Measurements from ENCODE around the gene BZW2.

BZW2 gene

GRCh38 chr7:16645593-16646471, at the start of gene BZW2, which contains the start of gene ANKMY2:
Gene BZW2 (plus strand): TSS chr7:16646181. CDS start chr7:16665444, 19,263 bp downstream.
Gene ANKMY2 (minus strand): TSS chr7:16645754. CDS start chr7:16645573, 181 bp downstream.
- DNase-seq (ENCODE audit: low read depth in 2 of 2) = peak; percentile 80 to 88

- no peak for DNase-seq (ENCODE audit: low read depth in 2 of 2)
These were observed 48.0 kb upstream of the BZW2 start for GRCh38 chr7:16598015-16598414.

- no peak for DNase-seq (ENCODE audit: low read depth in 2 of 2)
These were observed 46.1 kb upstream of the BZW2 start for GRCh38 chr7:16599860-16600259.

GRCh38 chr7:16603633-16604032, 42.3 kb upstream of the BZW2 start:
- no peak for DNase-seq (ENCODE audit: low read depth in 2 of 2)

DNA sequence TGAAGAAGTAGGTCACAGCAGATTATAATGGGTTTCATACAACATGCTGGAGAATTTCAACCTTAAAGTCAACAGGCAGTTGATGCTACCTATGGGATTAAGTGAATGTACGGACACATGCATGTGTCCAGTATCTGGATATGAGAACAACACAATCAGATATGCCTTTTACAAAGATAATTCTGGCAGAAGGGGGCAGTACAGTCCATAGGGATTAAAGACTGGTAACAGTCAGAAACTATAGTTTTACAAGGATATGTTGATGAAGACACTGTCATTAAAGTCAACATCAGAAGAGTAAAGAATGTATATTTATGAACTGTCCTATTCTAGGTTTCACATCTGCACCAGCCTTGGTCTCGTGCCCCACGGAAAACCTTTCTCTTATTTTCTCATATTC, 41.9 kb upstream of the BZW2 start:
- DNase-seq (ENCODE audit: low read depth in 2 of 2) = no peak

- DNase-seq (ENCODE audit: low read depth in 2 of 2) = no peak
These were observed 39.3 kb upstream of the BZW2 start for GRCh38 chr7:16606704-16607103.

- DNase-seq (ENCODE audit: low read depth in 2 of 2) = no peak
These were observed 36.0 kb upstream of the BZW2 start for GRCh38 chr7:16609842-16610450.

DNA sequence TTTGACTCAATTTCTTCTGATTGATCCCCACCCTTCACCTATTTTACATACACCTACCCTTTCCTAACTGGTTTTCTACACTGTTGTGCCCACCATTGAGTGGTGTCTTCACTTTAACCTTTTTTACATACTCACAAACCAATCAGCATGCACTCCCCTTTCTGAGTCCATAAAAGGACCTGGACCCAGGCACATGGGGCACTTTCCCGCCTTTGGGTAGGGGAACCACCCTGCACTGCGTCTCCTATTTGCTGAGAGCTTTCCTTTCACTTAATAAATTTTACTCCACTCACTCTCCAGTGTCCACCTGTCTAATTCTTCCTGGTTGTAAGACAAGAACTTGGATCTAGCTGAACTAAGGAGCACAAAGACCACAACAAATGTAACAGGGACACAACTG, 34.3 kb upstream of the BZW2 start:
- no peak for DNase-seq (ENCODE audit: low read depth in 2 of 2)

- no peak for DNase-seq (ENCODE audit: low read depth in 2 of 2)
These were observed 30.8 kb upstream of the BZW2 start for GRCh38 chr7:16615228-16615627.

DNA sequence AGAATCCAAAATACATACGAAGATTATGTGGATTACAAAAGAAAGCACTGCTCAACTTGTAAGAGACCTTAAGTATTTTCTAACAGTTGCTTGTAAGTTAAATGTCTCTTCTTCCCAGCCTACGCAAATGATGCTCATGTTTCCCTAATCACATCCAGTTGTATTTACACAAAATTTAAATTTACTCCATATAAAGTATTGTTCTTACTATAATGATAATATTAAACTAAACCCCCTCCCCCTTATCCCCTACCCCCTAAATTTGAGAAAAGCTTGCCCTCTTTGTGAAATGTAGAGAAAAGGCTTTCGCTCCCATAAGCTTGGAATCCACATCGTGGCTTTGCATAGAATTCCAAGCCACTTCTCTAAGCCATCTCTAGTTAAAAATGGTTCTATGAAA, 29.9 kb upstream of the BZW2 start:
- no peak for DNase-seq (ENCODE audit: low read depth in 2 of 2)

GRCh38 chr7:16616542-16616941, 29.4 kb upstream of the BZW2 start:
- no peak for DNase-seq (ENCODE audit: low read depth in 2 of 2)

DNA sequence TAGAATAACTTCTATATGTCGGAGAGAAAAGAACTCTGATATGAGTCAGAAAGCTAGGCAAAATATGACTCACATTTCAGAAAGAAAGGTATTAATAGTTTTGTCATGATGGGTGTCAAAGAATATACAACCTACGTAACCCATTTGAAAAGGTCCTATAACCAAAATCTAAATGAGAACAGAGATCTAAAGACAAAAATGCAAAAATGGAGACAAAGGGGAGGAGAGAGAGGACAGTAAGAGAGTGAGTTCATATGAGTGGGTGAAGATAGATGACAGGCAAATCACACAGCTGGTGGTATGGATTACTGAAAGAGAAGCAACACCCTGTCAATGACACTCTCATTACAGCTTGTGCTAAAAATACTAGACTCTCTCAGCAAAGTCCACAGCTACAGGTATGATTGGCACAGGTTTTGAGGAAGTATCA, 26.0 kb upstream of the BZW2 start:
- no peak for DNase-seq (ENCODE audit: low read depth in 2 of 2)

GRCh38 chr7:16626388-16626787, 19.6 kb upstream of the BZW2 start:
- DNase-seq (ENCODE audit: low read depth in 2 of 2) = no peak

DNA sequence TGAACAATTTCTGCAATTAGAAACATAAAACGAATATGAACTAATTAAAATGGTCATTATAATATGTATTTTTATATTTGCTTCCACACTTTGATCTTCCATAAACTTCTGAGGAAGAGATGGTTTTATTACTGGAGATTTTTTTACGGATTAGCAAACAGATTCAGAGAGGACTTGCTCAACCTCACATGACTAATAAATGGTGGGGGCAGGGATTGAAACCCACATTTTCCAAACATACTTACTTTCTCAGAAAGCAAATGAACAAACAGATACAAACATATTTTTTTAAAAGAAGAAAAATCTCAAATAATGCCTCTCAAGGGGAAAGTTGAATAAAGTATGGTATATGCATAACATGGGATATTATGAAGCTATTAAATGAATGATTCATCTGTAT, 18.7 kb upstream of the BZW2 start:
- no peak for DNase-seq (ENCODE audit: low read depth in 2 of 2)

- DNase-seq (ENCODE audit: low read depth in 2 of 2) = no peak
These were observed 15.3 kb upstream of the BZW2 start for GRCh38 chr7:16630654-16631053.

- DNase-seq (ENCODE audit: low read depth in 2 of 2) = no peak
These were observed 11.7 kb upstream of the BZW2 start for GRCh38 chr7:16634271-16634738.

DNA sequence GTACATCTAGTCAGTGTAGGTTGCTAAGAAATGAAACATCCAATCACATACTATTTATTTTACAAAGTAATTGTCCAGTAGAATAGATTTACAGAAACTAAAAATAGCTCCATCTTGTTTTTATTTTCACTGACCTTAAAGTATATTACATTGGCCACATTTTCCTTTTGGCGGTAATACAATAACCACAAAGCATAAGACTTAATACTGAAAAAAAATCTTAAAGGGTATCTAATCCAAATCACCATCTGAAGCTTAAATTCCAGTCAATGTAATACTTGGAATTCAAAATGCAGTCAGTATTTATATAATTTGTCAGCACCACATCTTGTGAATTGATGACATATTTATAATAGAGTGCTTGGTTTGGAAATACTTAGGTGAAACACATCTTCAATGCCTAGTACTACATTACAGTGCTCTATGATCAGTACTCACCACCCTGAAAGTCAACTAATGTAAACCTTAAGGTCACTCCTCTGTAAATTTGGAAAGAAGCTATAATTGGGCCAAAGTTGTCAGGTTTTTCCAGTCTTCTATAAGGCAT, 9.4 kb upstream of the BZW2 start:
- no peak for DNase-seq (ENCODE audit: low read depth in 2 of 2)

DNA sequence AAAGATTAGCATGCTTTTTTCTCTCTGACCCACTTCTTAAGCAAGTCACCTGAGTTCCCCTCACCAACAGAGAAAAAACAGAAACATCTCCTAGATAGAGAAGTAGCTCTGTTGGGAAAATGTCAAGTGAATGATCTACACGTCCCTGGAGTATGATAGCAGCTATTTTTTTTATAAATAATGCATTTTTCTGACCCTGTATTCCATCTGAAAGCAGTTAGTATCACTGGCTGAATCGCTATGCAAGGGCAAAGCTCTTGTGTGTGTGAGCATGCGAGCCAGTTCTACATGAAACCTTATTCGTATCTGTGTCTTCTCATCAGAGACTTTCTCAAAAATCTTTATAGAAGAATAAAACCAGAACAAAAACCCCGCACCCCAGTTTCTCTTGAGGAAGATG, 8.6 kb upstream of the BZW2 start:
- no peak for DNase-seq (ENCODE audit: low read depth in 2 of 2)

GRCh38 chr7:16638282-16639280, 7.4 kb upstream of the BZW2 start:
- no peak for DNase-seq (ENCODE audit: low read depth in 2 of 2)

DNA sequence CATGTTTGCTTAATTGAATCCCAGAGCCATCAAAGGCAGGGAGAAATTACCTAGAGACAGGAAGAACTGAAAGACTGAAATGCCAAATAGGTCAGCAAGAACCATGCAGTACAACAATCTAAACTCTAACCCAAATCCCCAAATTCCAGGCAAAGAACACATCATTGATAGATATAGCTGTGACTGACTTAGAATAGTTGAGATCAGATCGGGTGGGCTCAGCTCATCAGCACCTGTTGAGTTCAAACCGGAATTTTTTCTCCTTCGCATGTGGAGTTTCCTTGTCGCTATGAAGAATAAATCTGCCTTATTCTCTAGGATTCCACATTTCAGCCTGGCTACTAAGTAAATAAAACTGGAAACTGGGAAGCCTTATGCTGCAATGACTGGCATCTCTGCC, 1.8 kb upstream of the BZW2 start:
- DNase-seq (ENCODE audit: low read depth in 2 of 2) = no peak
